OCI-LY3 (cell line): ENCODE data around the gene RAB37.

Experiments used
- H2AFZ ChIP-seq: fragments of 200-600, 300-600 bp; shearing (Covaris generic); 2 replicates; pipeline ENCODE4 v1.6.0; 2014; ENCODE audit warnings: antibody characterized with exemption, low read depth, low read length
- H3K27ac ChIP-seq: fragments of 200-600, 300-600 bp; sonication (generic); 2 replicates; pipeline ENCODE4 v1.5.1; 2014; ENCODE audit warnings: mild to moderate bottlenecking, low read length, moderate library complexity, mixed read lengths
- H3K27me3 ChIP-seq: fragments of 200-600, 300-600 bp; sonication (generic); 2 replicates; pipeline ENCODE4 v1.6.1; 2014; ENCODE audit warnings: low read depth, low read length, mixed read lengths
- H3K36me3 ChIP-seq: fragments of 200-600, 300-600 bp; sonication (generic); replicated peaks from 2 replicates; pipeline ENCODE3; 2014; ENCODE audit warnings: low read depth, low read length, mixed read lengths
- H3K4me1 ChIP-seq: fragments of 300-600, 200-600 bp; sonication (generic); 2 replicates; pipeline ENCODE4 v1.6.1; 2014; ENCODE audit warnings: low read length, mixed read lengths
- H3K4me2 ChIP-seq: fragments of 200-600, 300-600 bp; sonication (generic); 2 replicates; pipeline ENCODE4 v1.6.1; 2014; ENCODE audit warnings: low read length, mixed read lengths
- H3K4me3 ChIP-seq: fragments of 300-600, 200-600 bp; sonication (generic); 2 replicates; pipeline ENCODE4 v1.5.1; 2014; ENCODE audit warnings: antibody characterized with exemption, mild to moderate bottlenecking, low read length, moderate library complexity
- H3K79me2 ChIP-seq: fragments of 300-600, 200-600 bp; shearing (Covaris generic); 2 replicates; pipeline ENCODE4 v1.6.1; 2014; ENCODE audit warnings: mild to moderate bottlenecking, low read length, mixed read lengths
- H3K9ac ChIP-seq: fragments of 300-600, 200-600 bp; shearing (Covaris generic); 2 replicates; pipeline ENCODE4 v1.6.0; 2014; ENCODE audit warnings: mild to moderate bottlenecking, low read length, moderate library complexity
- H3K9me3 ChIP-seq: fragments of 200-600, 300-600 bp; shearing (Covaris generic); 2 replicates; pipeline ENCODE4 v1.6.1; 2014; ENCODE audit warnings: low read length, mixed read lengths; ENCODE audit not compliant: insufficient read depth
- H4K20me1 ChIP-seq: fragments of 200-600, 300-600 bp; sonication (generic); 2 replicates; pipeline ENCODE4 v1.6.1; 2016; ENCODE audit warnings: low read length, mixed read lengths; ENCODE audit not compliant: insufficient read depth
- EZH2phosphoT487 ChIP-seq: fragments of 200-600 bp; shearing (Covaris generic); IDR thresholded peaks from 2 replicates; pipeline ENCODE4 v1.6.1; 2018; ENCODE audit warnings: antibody characterized with exemption, mixed run types, low read depth
- TF ChIP-seq, protein P1 (sequence below): fragments of 200-600, 300-600 bp; sonication (generic); IDR thresholded peaks from 2 replicates; pipeline ENCODE4 v1.5.1; 2014; ENCODE audit warnings: antibody characterized with exemption, low read length, low read depth

Gene RAB37

DNA sequence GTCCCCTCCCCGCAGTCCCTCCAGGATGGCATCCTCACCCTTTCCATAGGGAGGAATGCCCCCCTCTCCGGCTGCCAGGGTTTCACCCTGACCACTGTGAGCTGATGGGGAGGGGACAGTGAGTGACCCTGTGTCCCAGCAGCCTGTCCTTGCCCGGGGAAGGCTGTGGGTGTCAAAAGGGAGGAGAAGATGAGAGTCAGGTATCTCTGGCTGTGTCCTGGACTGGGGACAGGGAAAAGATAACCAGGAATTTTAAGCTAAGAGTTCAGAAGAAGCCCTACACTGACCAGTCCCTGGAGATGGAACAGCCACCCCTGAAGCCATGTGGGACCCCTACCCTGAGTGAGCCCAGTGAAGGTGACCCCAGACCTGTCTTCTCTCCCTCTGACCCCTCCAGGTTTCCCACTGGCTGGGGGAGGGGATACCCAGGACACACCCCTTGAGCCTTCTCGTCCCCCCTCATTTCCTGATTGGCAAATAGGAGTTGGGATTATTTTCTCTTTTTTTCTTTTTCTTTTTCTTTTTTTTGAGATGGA is 27.8 kb downstream of the RAB37 start:
- H3K79me2 ChIP-seq = no peaks in the 10 kb centered on the region
- no peak for TF ChIP-seq EZH2phosphoT487
- TF ChIP-seq, protein P1, sequence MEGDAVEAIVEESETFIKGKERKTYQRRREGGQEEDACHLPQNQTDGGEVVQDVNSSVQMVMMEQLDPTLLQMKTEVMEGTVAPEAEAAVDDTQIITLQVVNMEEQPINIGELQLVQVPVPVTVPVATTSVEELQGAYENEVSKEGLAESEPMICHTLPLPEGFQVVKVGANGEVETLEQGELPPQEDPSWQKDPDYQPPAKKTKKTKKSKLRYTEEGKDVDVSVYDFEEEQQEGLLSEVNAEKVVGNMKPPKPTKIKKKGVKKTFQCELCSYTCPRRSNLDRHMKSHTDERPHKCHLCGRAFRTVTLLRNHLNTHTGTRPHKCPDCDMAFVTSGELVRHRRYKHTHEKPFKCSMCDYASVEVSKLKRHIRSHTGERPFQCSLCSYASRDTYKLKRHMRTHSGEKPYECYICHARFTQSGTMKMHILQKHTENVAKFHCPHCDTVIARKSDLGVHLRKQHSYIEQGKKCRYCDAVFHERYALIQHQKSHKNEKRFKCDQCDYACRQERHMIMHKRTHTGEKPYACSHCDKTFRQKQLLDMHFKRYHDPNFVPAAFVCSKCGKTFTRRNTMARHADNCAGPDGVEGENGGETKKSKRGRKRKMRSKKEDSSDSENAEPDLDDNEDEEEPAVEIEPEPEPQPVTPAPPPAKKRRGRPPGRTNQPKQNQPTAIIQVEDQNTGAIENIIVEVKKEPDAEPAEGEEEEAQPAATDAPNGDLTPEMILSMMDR = no peak
- H3K4me1 ChIP-seq = no peaks in the 10 kb centered on the region
- no peaks in the 10 kb centered on the region for H3K9me3 ChIP-seq
- H3K27me3 ChIP-seq = no peaks in the 10 kb centered on the region
- no peak overlapping the region for H3K9ac ChIP-seq
- H3K27ac ChIP-seq = no peak overlapping the region
- no peak overlapping the region for H3K4me2 ChIP-seq
- H4K20me1 ChIP-seq = peaks cover 17% of the 10 kb centered on the region
- H3K36me3 ChIP-seq = peaks cover 2% of the 10 kb centered on the region
- no peak overlapping the region for H2AFZ ChIP-seq
- no peak overlapping the region for H3K4me3 ChIP-seq

DNA sequence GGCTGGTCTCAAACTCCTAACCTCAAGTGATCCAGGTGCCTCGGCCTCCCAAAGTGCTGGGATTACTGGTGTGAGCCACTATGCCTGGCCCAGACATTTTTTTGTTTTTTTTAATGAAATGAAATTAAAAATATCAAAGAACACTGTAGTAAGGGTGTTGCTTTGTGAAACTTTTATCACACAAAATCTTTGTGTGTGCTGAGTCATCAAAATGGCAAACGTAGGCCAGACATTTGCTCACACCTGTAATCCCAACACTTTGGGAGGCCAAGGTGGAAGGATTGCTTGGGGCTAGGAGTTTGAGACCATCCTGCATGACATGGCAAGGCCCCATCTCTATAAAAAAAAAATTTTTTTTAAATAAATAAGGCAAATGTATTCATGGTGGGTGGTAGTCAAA is 29.4 kb downstream of the RAB37 start:
- peaks cover 11% of the 10 kb centered on the region for H4K20me1 ChIP-seq
- H3K9ac ChIP-seq = no peak overlapping the region
- H3K9me3 ChIP-seq = no peaks in the 10 kb centered on the region
- H3K36me3 ChIP-seq = peaks cover 16% of the 10 kb centered on the region
- no peaks in the 10 kb centered on the region for H3K27me3 ChIP-seq
- H3K27ac ChIP-seq = no peak overlapping the region
- no peak overlapping the region for H3K4me2 ChIP-seq
- no peaks in the 10 kb centered on the region for H3K4me1 ChIP-seq
- no peak for TF ChIP-seq EZH2phosphoT487
- TF ChIP-seq, protein P1 = no peak
- no peak overlapping the region for H3K4me3 ChIP-seq
- no peaks in the 10 kb centered on the region for H3K79me2 ChIP-seq
- no peak overlapping the region for H2AFZ ChIP-seq

DNA sequence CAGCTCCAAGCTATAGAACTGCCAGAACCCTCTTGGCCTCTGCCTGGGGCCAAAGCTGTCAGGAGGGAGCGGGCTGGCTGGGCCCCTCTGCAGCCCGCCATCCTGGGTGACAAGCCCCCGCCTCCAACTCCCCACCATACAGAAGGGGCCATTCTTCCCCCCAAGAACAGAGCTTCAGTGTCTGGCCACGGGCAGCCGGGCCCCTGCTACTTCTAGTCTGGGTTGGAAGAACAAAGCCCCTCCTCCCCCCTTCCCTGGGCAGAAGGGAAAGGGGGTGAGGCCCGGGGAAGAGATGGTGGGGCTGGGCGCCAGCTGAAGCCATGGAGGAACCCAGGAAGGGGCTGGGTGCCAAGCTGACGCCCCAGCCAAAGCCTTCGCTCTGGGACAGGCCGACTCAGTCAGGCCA is 30.1 kb downstream of the RAB37 start:
- peaks cover 6% of the 10 kb centered on the region; the same call in 1 of the 2 replicates for H4K20me1 ChIP-seq
- no peaks in the 10 kb centered on the region for H3K27me3 ChIP-seq
- no peaks in the 10 kb centered on the region for H3K4me1 ChIP-seq
- no peak overlapping the region for H2AFZ ChIP-seq
- H3K27ac ChIP-seq = no peak overlapping the region
- H3K4me3 ChIP-seq = no peak overlapping the region
- no peaks in the 10 kb centered on the region for H3K79me2 ChIP-seq
- H3K4me2 ChIP-seq = no peak overlapping the region
- H3K9ac ChIP-seq = no peak overlapping the region
- TF ChIP-seq, protein P1 = no peak
- no peak for TF ChIP-seq EZH2phosphoT487
- peaks cover 21% of the 10 kb centered on the region for H3K36me3 ChIP-seq
- H3K9me3 ChIP-seq = no peaks in the 10 kb centered on the region

DNA sequence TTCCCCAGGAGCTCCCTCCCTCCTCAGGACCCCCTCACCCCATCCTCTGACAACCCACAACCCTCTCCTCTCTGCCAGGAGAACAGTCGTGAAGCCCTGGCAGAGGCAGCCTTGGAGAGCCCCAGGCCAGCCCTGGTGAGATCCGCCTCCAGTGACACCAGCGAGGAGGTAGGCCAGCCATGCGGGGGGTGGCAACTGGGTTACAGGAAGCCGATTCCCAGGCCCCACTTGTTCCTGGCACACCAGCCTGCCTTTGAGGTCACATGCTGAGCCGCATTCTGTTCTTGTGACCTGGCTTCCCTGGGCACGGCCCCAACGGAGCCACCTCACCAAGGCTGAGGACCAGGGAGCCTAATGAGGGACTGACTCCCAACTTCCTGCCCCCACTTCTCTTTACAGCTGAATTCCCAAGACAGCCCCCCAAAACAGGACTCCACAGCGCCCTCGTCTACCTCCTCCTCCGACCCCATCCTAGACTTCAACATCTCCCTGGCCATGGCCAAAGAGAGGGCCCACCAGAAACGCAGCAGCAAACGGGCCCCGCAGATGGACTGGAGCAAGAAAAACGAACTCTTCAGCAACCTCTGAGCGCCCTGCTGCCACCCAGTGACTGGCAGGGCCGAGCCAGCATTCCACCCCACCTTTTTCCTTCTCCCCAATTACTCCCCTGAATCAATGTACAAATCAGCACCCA is 31.2 kb downstream of the RAB37 start:
- Histone ChIP-seq H3K27ac (no peak overlapping the region), H3K4me2 (no peak overlapping the region), H3K4me3 (no peak overlapping the region), H3K9me3 (no peaks in the 10 kb centered on the region), H3K27me3 (no peaks in the 10 kb centered on the region), H3K36me3 (peaks cover 32% of the 10 kb centered on the region), H3K79me2 (no peaks in the 10 kb centered on the region), H4K20me1 (peaks cover 6% of the 10 kb centered on the region; the same call in 1 of the 2 replicates), H2AFZ (no peak overlapping the region), H3K9ac (no peak overlapping the region), H3K4me1 (no peaks in the 10 kb centered on the region)
- TF ChIP-seq, protein P1 = no peak
- no peak for TF ChIP-seq EZH2phosphoT487
